Measurements from ENCODE around the gene CACNA1E.

The CACNA1E gene

DNA sequence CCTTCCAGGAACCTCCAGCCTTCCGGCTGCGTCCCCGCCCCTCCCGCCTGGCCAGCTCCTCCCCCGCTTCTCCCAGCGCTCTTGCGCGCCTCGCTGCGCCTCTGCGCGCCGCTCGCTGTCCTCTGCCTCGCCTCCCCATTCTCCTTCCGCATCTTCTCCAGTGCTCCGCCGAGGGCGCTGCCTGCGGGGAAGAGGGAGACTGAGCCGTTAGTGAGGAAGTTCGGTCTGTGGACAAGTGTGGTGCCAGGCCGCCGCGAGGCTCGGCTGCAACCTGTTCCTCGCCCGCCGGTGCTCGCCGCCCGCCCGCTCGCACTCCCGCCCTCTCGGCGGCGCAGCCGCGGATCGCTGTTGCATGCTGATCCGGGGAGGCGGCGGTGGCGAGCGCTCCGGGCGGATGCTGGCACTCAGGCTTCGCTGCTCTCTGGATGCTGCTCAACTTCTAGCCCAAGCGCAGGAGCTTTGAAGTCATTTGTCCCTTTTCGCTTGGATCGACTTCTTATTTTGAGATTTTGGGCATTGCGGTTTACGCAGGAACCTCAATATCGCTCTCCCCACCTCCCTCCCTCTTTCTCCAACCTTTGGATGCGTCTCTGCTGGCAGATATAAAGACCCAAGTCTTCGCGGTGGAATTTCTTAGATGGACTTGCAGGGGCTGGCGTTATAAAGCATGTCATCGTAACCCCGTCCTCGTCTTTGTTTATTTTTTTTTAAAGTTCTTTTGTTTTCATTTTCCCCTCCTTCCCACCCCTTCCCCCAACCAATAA, 614 bp upstream of the CACNA1E start:
- H3K4me2 ChIP-seq (ENCODE audit: low read length): no peak overlapping the region
- TF ChIP-seq, protein P1, sequence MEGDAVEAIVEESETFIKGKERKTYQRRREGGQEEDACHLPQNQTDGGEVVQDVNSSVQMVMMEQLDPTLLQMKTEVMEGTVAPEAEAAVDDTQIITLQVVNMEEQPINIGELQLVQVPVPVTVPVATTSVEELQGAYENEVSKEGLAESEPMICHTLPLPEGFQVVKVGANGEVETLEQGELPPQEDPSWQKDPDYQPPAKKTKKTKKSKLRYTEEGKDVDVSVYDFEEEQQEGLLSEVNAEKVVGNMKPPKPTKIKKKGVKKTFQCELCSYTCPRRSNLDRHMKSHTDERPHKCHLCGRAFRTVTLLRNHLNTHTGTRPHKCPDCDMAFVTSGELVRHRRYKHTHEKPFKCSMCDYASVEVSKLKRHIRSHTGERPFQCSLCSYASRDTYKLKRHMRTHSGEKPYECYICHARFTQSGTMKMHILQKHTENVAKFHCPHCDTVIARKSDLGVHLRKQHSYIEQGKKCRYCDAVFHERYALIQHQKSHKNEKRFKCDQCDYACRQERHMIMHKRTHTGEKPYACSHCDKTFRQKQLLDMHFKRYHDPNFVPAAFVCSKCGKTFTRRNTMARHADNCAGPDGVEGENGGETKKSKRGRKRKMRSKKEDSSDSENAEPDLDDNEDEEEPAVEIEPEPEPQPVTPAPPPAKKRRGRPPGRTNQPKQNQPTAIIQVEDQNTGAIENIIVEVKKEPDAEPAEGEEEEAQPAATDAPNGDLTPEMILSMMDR (IDR thresholded peaks at IDR 0.05): no peak
- no peaks in the 10 kb centered on the region for H3K27me3 ChIP-seq (ENCODE audit: control insufficient read depth, insufficient read depth, low read length)
- no peak overlapping the region for H3K9ac ChIP-seq
- H3K4me3 ChIP-seq (ENCODE audit: low read depth, low read length): no peak overlapping the region
- H2AFZ ChIP-seq: no peak overlapping the region
- H3K79me2 ChIP-seq: no peaks in the 10 kb centered on the region
- no peaks in the 10 kb centered on the region for H3K36me3 ChIP-seq (ENCODE audit: control insufficient read depth, insufficient read depth, low read length)
- H3K4me1 ChIP-seq: no peaks in the 10 kb centered on the region
- no peaks in the 10 kb centered on the region for H3K9me3 ChIP-seq (ENCODE audit: control insufficient read depth, low read length)
- no peak overlapping the region for H3K27ac ChIP-seq

- Histone ChIP-seq H3K79me2 (no peaks in the 10 kb centered on the region), H3K4me1 (no peaks in the 10 kb centered on the region), H3K4me3 (ENCODE audit: low read depth, low read length) (no peak overlapping the region), H3K36me3 (ENCODE audit: control insufficient read depth, insufficient read depth, low read length) (no peaks in the 10 kb centered on the region), H2AFZ (no peak overlapping the region), H3K9ac (no peak overlapping the region), H3K4me2 (ENCODE audit: low read length) (no peak overlapping the region), H3K9me3 (ENCODE audit: control insufficient read depth, low read length) (no peaks in the 10 kb centered on the region), H3K27me3 (ENCODE audit: control insufficient read depth, insufficient read depth, low read length) (no peaks in the 10 kb centered on the region), H3K27ac (no peak overlapping the region)
- TF ChIP-seq, protein P1 (IDR thresholded peaks at IDR 0.05): no peak
Observed at GRCh38 chr1:181484821-181485220, 1.5 kb downstream of the CACNA1E start.

DNA sequence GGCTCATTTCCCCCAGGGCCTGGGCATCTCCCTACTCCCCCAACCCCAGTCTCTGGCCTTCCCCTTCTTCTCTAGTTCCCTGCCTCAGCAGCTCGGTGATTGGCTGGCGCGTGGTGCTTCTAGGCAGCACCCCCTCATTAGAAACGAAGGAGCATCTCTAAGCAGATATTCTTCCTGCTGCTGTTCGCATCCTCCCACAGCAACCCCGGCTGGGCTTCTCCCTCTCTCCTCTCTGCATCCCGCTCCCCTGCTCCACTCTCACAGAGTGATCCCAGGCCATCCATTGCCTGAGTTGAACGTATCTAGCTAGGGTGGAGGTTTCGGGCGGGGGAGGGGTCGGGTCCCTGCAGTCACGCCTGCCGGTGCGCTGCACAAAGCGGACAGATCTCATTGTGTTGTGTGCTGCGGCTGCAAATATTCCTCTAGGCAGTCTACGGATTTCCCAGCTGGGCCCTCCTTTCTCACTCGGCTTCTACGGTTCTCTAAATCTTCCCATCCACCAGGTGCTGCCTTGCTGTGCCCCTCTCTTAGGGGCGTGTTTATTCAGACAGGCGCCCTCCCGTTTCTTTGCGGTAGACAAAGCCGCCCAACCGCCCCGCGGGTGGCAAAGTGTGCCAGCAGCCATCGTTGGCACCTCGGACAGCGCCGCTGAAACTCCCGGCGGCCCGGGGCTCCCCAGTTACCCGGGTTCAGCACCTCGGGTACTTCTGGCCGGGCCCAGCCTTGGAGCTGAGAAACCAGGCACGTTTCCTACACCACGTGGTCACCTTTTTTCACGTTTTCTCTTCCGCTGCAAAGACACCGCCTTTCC, 2.2 kb downstream of the CACNA1E start:
- Histone ChIP-seq H3K4me1 (no peaks in the 10 kb centered on the region), H2AFZ (no peak overlapping the region), H3K4me3 (ENCODE audit: low read depth, low read length) (no peak overlapping the region), H3K36me3 (ENCODE audit: control insufficient read depth, insufficient read depth, low read length) (no peaks in the 10 kb centered on the region), H3K27me3 (ENCODE audit: control insufficient read depth, insufficient read depth, low read length) (no peaks in the 10 kb centered on the region), H3K27ac (no peak overlapping the region), H3K4me2 (ENCODE audit: low read length) (peak overlapping the region; percentile 38), H3K9ac (no peak overlapping the region), H3K9me3 (ENCODE audit: control insufficient read depth, low read length) (no peaks in the 10 kb centered on the region), H3K79me2 (no peaks in the 10 kb centered on the region)
- TF ChIP-seq, protein P1 (IDR thresholded peaks at IDR 0.05): no peak

DNA sequence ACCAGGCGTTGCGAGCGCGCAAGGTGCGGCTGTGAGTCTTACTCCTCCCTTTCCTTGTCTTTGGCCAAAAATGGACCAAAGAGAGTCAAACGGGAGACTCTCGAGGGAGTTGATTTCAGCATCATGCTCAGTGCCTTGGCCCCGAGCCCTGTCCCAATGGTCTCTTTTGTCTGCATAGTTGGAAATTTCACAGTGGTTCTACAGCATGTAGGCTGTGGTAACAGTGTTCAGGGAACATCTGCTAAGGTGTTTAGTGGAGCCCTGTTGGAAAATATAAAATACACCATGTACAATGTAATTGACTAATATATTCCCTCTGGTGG, 2.7 kb downstream of the CACNA1E start:
- Histone ChIP-seq H3K36me3 (ENCODE audit: control insufficient read depth, insufficient read depth, low read length) (no peaks in the 10 kb centered on the region), H3K79me2 (no peaks in the 10 kb centered on the region), H3K27me3 (ENCODE audit: control insufficient read depth, insufficient read depth, low read length) (no peaks in the 10 kb centered on the region), H3K9ac (no peak overlapping the region), H3K4me2 (ENCODE audit: low read length) (peak overlapping the region; percentile 38), H3K9me3 (ENCODE audit: control insufficient read depth, low read length) (no peaks in the 10 kb centered on the region), H3K27ac (no peak overlapping the region), H2AFZ (no peak overlapping the region), H3K4me3 (ENCODE audit: low read depth, low read length) (no peak overlapping the region), H3K4me1 (no peaks in the 10 kb centered on the region)
- TF ChIP-seq, protein P1 (IDR thresholded peaks at IDR 0.05): no peak
